B cell (primary cell): ENCODE data around the gene SH3TC1. TPM values are rescaled to one million over a fixed set of nuclear protein-coding genes. Genes with fewer than 3 reads are reported as not detected.

Source experiments
- ATAC-seq: fragments of 200-7000 bp; cut with Tn5 transposase; one replicate; pipeline ENCODE4 v1.10.0; 2021; ENCODE audit warnings: low read depth, mild to moderate bottlenecking, moderate number of reproducible peaks, moderate library complexity
- CTCF ChIA-PET: fragments of 350-600 bp; sonication (Branson Sonifier 250); formaldehyde crosslinking; loops from one replicate; lab custom pipeline; 2021; ENCODE audit warnings: antibody characterized with exemption, inconsistent platforms; lab: Charles Lee
- POLR2A ChIA-PET: fragments of 350-600 bp; sonication (Branson Sonifier 250); formaldehyde crosslinking; loops from one replicate; lab custom pipeline; 2021; ENCODE audit warnings: antibody characterized with exemption; lab: Charles Lee
- DNase-seq: peaks from one replicate; pipeline ENCODE4 v3.0.0; 2013
- H2AFZ ChIP-seq: 2 replicates; pipeline ENCODE4 v1.6.1; 2012; ENCODE audit warnings: mild to moderate bottlenecking, low read depth, low read length; ENCODE audit not compliant: insufficient read depth, poor library complexity, severe bottlenecking
- H3K27ac ChIP-seq, 2 donors: 1 replicate in 1 of 2; 2 replicates in 1 of 2; pipeline ENCODE4 v1.5.1; 2012 to 2013; ENCODE audit warnings: low read length in 2 of 2, mild to moderate bottlenecking in 2 of 2, moderate library complexity in 1 of 2
- H3K27me3 ChIP-seq, 4 experiments: fragments of 200-600 bp in 1 of 4; sonication (generic) in 1 of 4; replicated peaks in 1 of 4; 1 replicate in 2 of 4; 2 replicates in 2 of 4; pipeline versions ENCODE4 v1.6.1 to v1.7.0; 2013 to 2016; ENCODE audit warnings: low read length in 3 of 4, mild to moderate bottlenecking in 2 of 4, mixed read lengths in 1 of 4, moderate library complexity in 1 of 4; ENCODE audit not compliant: insufficient read depth in 4 of 4, control insufficient read depth in 3 of 4; ENCODE audit errors: control extremely low read depth in 1 of 4
- H3K36me3 ChIP-seq, 2 experiments: replicated peaks in 1 of 2; 1 replicate in 1 of 2; 2 replicates in 1 of 2; pipeline versions ENCODE4 v1.6.1 to v1.7.1; 2013; ENCODE audit warnings: low read length in 1 of 2; ENCODE audit not compliant: insufficient read depth in 2 of 2, control insufficient read depth in 1 of 2; ENCODE audit errors: control extremely low read depth in 1 of 2, extremely low read depth in 1 of 2
- H3K4me1 ChIP-seq, 2 donors: fragments of 200-600 bp in 1 of 2; sonication (generic) in 1 of 2; 1 replicate in 1 of 2; 2 replicates in 1 of 2; pipeline versions ENCODE4 v1.5.1 to v1.6.1; 2013 to 2017; ENCODE audit warnings: low read length in 2 of 2; ENCODE audit not compliant: control insufficient read depth in 2 of 2, insufficient read depth in 2 of 2
- H3K4me2 ChIP-seq: replicated peaks from 2 replicates; pipeline ENCODE3; 2012; ENCODE audit warnings: mild to moderate bottlenecking, low read depth, low read length; ENCODE audit not compliant: poor library complexity, severe bottlenecking
- H3K4me3 ChIP-seq, 5 experiments: fragments of 200-600 bp in 1 of 5; sonication (generic) in 1 of 5; 1 replicate in 3 of 5; 2 replicates in 2 of 5; pipeline versions ENCODE4 v1.5.1 to v1.7.0; 2011 to 2016; ENCODE audit warnings: low read length in 4 of 5, mild to moderate bottlenecking in 4 of 5, low read depth in 2 of 5, control low read depth in 1 of 5, moderate library complexity in 1 of 5; ENCODE audit not compliant: insufficient read depth in 1 of 5; ENCODE audit errors: control extremely low read depth in 1 of 5, extremely low read depth in 1 of 5
- H3K79me2 ChIP-seq: fragments of 200-600 bp; sonication (generic); one replicate; pipeline ENCODE4 v1.6.0; 2016; ENCODE audit warnings: low read length; ENCODE audit not compliant: control insufficient read depth, insufficient read depth
- H3K9ac ChIP-seq: fragments of 200-600 bp; sonication (generic); 2 replicates; pipeline ENCODE4 v1.6.1; 2017; ENCODE audit warnings: mild to moderate bottlenecking, low read length, moderate library complexity
- H3K9me3 ChIP-seq, 3 donors: one replicate each; pipeline versions ENCODE4 v1.6.1 to v1.7.1; 2013; ENCODE audit warnings: low read length in 2 of 3; ENCODE audit not compliant: control insufficient read depth in 2 of 3, insufficient read depth in 1 of 3; ENCODE audit errors: control extremely low read depth in 1 of 3
- H4K20me1 ChIP-seq: 2 replicates; pipeline ENCODE4 v1.6.0; 2012; ENCODE audit warnings: mild to moderate bottlenecking, low read length; ENCODE audit not compliant: insufficient read depth, control insufficient read depth, poor library complexity, severe bottlenecking
- H3K27ac Mint-ChIP-seq: one replicate; pipeline ENCODE4 v1.8.0; 2021; ENCODE audit warnings: mixed read lengths
- H3K27me3 Mint-ChIP-seq: one replicate; pipeline ENCODE4 v1.8.0; 2021; ENCODE audit warnings: mixed read lengths
- H3K4me1 Mint-ChIP-seq: one replicate; pipeline ENCODE4 v1.8.0; 2021; ENCODE audit warnings: mixed read lengths
- H3K4me3 Mint-ChIP-seq: one replicate; pipeline ENCODE4 v1.8.0; 2021; ENCODE audit warnings: mixed read lengths
- H3K9me3 Mint-ChIP-seq: one replicate; pipeline ENCODE4 v1.8.0; 2022; ENCODE audit warnings: mixed read lengths; ENCODE audit not compliant: insufficient read depth
- CTCF ChIP-seq: fragments of 200-600 bp; IDR thresholded peaks from one replicate; pipeline ENCODE4 v1.8.0; 2022; ENCODE audit warnings: antibody characterized with exemption, mild to moderate bottlenecking
- EZH2 ChIP-seq: IDR thresholded peaks from 2 replicates; pipeline ENCODE4 v1.6.1; 2012; ENCODE audit warnings: borderline replicate concordance, low read depth, mild to moderate bottlenecking, moderate library complexity, low read length; ENCODE audit not compliant: insufficient read depth, poor library complexity, severe bottlenecking
- WGBS: methylation state at CpG from one replicate; pipeline ENCODE4 v1.1.5; 2013; ENCODE audit warnings: missing lambda C conversion rate; ENCODE audit not compliant: insufficient coverage; 5-methylcytosine and 5-hydroxymethylcytosine counted together
- intact Hi-C: fragments of 100-400 bp; cut with micrococcal nuclease; formaldehyde crosslinking; loops from one replicate; pipeline ENCODE4 v1.10.0; 2022
- polyA plus RNA-seq: library from polyadenylated mRNA; depleted of rRNA; stranded (reverse); fragments of >200 nt; gene quantifications from 2 replicates; pipeline ENCODE4 v1.2.3, GENCODE V29; 2012
- total RNA-seq, 2 donors: library from RNA; stranded (reverse); fragments of 120-200 nt in 1 of 2; gene quantifications; 1 replicate in 1 of 2; 2 replicates in 1 of 2; pipeline versions ENCODE4 v1.2.3 to v1.2.4, GENCODE V29; 2013 to 2022

Gene SH3TC1
- total and polyA plus RNA-seq, 2 donors (not counting 1 experiment from before 2014, with no cell fraction given) = 63.8 to 388 TPM

DNA sequence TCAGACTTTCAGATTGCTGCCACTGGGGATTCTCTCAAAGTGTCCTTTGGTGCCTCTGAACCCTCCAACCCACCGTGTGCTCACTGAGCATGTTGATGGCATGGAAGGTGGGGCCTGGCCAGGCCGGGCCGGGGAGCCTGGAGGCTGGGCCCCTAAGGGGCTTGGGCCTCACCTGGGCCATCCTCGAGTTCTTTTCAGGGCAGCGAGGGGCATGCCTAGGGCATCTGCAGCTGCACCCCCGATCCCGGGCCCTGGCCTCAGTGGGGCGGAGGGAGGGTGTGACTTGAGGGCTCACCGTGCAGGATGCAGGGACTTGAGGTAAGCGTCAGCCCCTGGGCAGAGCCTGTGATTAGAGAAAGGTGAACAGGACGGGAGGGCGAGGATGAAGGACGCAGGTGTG is 1.6 kb upstream of the SH3TC1 start:
- no peak for ATAC-seq
- DNase-seq = no peak
- no peak overlapping the region for H2AFZ ChIP-seq
- H3K9ac ChIP-seq = no peak overlapping the region
- CTCF ChIA-PET = interaction anchor here (0.6 to 4.1 kb wide), 5 partner anchors 21 to 395 kb away, joined by 3 to 43 read pairs (median 5); partner anchors contain the start of gene ABLIM2
- intact Hi-C loops = loop anchor here (10.0 kb wide), 2 partner anchors 263 to 353 kb away; partner anchors contain the start of gene AFAP1
- WGBS = 94% methylated on average over 13 of the region's 13 CpGs
- Mint-ChIP-seq H3K9me3 (no peaks in the 10 kb centered on the region), H3K27me3 (no peaks in the 10 kb centered on the region), H3K27ac (peak overlapping the region; percentile 50), H3K4me3 (no peak overlapping the region), H3K4me1 (peaks cover 57% of the 10 kb centered on the region)
- H3K4me2 ChIP-seq = peak overlapping the region; percentile 95
- no peak overlapping the region for H3K27ac ChIP-seq
- POLR2A ChIA-PET = interaction anchor here (2.3 to 7.7 kb wide), 5 partner anchors 25 to 40 kb away, joined by 6 to 50 read pairs (median 20); partner anchors contain the start of gene ABLIM2
- H3K4me1 ChIP-seq = peaks cover 36 to 52% of the 10 kb centered on the region in 2 donors
- no peak overlapping the region for H3K4me3 ChIP-seq
- peaks cover 35% of the 10 kb centered on the region for H3K79me2 ChIP-seq
- H4K20me1 ChIP-seq = peaks cover 10% of the 10 kb centered on the region
- H3K27me3 ChIP-seq = no peaks in the 10 kb centered on the region
- TF ChIP-seq CTCF (no peak), EZH2 (no peak)
- no peaks in the 10 kb centered on the region for H3K36me3 ChIP-seq
- no peaks in the 10 kb centered on the region for H3K9me3 ChIP-seq

GRCh38 chr4:8198206-8198905 is 734 bp upstream of the SH3TC1 start:
- intact Hi-C loops = loop anchor here (10.0 kb wide), 2 partner anchors 264 to 354 kb away; partner anchors contain the start of gene AFAP1
- DNase-seq (no peak), ATAC-seq (peak; percentile 1)
- Histone ChIP-seq H3K4me3 (peak overlapping the region; percentile 28 to 96 (median 85)), H4K20me1 (peaks cover 18% of the 10 kb centered on the region), H3K36me3 (no peaks in the 10 kb centered on the region), H3K9ac (peak overlapping the region; percentile 85), H3K4me2 (peak overlapping the region; percentile 95), H3K27me3 (no peaks in the 10 kb centered on the region), H3K27ac (peak overlapping the region; percentile 80 to 91), H3K79me2 (peaks cover 43% of the 10 kb centered on the region), H3K9me3 (no peaks in the 10 kb centered on the region), H2AFZ (peak overlapping the region; percentile 71), H3K4me1 (peaks cover 39 to 52% of the 10 kb centered on the region in 2 donors)
- 14% methylated on average over 16 of the region's 17 CpGs for WGBS
- no peaks in the 10 kb centered on the region for H3K9me3 Mint-ChIP-seq
- H3K27ac Mint-ChIP-seq = peak overlapping the region; percentile 100
- H3K27me3 Mint-ChIP-seq = no peaks in the 10 kb centered on the region
- TF ChIP-seq EZH2 (no peak), CTCF (no peak)
- ChIA-PET POLR2A (interaction anchor here (0.6 to 7.7 kb wide), 11 partner anchors 17 to 162 kb away, joined by 3 to 50 read pairs (median 6); partner anchors contain the start of gene ABLIM2), CTCF (interaction anchor here (0.6 to 4.1 kb wide), 14 partner anchors 10 to 396 kb away, joined by 3 to 43 read pairs (median 6); partner anchors contain the start of gene ABLIM2)
- H3K4me1 Mint-ChIP-seq = peaks cover 57% of the 10 kb centered on the region
- peak overlapping the region; percentile 100 for H3K4me3 Mint-ChIP-seq
